RWPE2 (cell line): Measurements from ENCODE around the gene GPR150.

Experiments
- ATAC-seq: fragments of 200-7000 bp; cut with Tn5 transposase; 3 replicates; pipeline ENCODE4 v1.9.1; 2021; ENCODE audit warnings: low read depth
- DNase-seq: peaks from one replicate; pipeline ENCODE4 v3.0.0-alpha.2; 2020; ENCODE audit warnings: low spot score
- H3K27ac ChIP-seq: fragments of 450-650 bp; 2 replicates; pipeline ENCODE4 v1.5.1; 2017; ENCODE audit warnings: mild to moderate bottlenecking; ENCODE audit not compliant: poor library complexity, severe bottlenecking
- H3K27me3 ChIP-seq: fragments of 250-450 bp; sonication (Bioruptor Pico); 2 replicates; pipeline ENCODE4 v1.5.1; 2021; ENCODE audit warnings: mild to moderate bottlenecking, moderate library complexity; ENCODE audit not compliant: insufficient read depth, poor library complexity, severe bottlenecking
- H3K36me3 ChIP-seq: fragments of 250-450 bp; sonication (Bioruptor Pico); 2 replicates; pipeline ENCODE4 v1.5.1; 2020; ENCODE audit warnings: low read depth, mild to moderate bottlenecking, moderate library complexity
- H3K4me1 ChIP-seq: fragments of 250-450 bp; sonication (Bioruptor Pico); 2 replicates; pipeline ENCODE4 v1.5.1; 2021; ENCODE audit warnings: mild to moderate bottlenecking, moderate library complexity; ENCODE audit not compliant: insufficient read depth, poor library complexity, severe bottlenecking
- H3K4me3 ChIP-seq: fragments of 250-450 bp; sonication (Bioruptor Pico); 2 replicates; pipeline ENCODE4 v1.5.1; 2021; ENCODE audit warnings: mild to moderate bottlenecking, moderate library complexity; ENCODE audit not compliant: severe bottlenecking
- H3K9me3 ChIP-seq: fragments of 250-450 bp; sonication (Bioruptor Pico); 2 replicates; pipeline ENCODE4 v1.5.1; 2021; ENCODE audit warnings: mild to moderate bottlenecking, moderate library complexity; ENCODE audit not compliant: severe bottlenecking
- TF ChIP-seq, protein P1 (sequence below): fragments of 450-650 bp; IDR thresholded peaks from one replicate; pipeline ENCODE4 v1.5.1; 2017; ENCODE audit warnings: mild to moderate bottlenecking, moderate library complexity; ENCODE audit not compliant: poor library complexity, severe bottlenecking

The GPR150 gene

DNA sequence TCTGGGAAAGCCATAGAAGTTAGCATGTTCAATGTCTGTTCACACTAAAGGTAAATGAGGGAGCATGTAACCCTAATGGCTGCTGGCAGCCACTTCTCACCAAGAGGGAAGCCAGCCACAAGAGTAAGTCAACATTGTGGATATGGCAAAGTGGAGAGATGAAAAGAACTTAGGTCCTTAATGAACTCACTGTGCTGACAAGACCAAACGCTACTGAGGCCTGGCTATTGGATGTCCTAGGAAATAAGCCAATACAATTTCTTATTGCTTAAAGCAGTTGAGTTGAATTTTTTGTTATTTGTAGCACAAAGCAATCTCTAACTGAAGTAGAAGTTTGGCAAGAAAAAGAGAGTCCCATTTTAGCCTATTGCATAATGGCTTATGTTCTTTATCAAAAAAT is 6.8 kb downstream of the GPR150 start:
- Histone ChIP-seq H3K27ac (no peak overlapping the region), H3K27me3 (no peaks in the 10 kb centered on the region), H3K36me3 (no peaks in the 10 kb centered on the region), H3K4me3 (no peak overlapping the region), H3K9me3 (no peaks in the 10 kb centered on the region), H3K4me1 (peaks cover 9% of the 10 kb centered on the region)
- ATAC-seq (no peak), DNase-seq (no peak)
- TF ChIP-seq, protein P1, sequence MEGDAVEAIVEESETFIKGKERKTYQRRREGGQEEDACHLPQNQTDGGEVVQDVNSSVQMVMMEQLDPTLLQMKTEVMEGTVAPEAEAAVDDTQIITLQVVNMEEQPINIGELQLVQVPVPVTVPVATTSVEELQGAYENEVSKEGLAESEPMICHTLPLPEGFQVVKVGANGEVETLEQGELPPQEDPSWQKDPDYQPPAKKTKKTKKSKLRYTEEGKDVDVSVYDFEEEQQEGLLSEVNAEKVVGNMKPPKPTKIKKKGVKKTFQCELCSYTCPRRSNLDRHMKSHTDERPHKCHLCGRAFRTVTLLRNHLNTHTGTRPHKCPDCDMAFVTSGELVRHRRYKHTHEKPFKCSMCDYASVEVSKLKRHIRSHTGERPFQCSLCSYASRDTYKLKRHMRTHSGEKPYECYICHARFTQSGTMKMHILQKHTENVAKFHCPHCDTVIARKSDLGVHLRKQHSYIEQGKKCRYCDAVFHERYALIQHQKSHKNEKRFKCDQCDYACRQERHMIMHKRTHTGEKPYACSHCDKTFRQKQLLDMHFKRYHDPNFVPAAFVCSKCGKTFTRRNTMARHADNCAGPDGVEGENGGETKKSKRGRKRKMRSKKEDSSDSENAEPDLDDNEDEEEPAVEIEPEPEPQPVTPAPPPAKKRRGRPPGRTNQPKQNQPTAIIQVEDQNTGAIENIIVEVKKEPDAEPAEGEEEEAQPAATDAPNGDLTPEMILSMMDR = no peak

DNA sequence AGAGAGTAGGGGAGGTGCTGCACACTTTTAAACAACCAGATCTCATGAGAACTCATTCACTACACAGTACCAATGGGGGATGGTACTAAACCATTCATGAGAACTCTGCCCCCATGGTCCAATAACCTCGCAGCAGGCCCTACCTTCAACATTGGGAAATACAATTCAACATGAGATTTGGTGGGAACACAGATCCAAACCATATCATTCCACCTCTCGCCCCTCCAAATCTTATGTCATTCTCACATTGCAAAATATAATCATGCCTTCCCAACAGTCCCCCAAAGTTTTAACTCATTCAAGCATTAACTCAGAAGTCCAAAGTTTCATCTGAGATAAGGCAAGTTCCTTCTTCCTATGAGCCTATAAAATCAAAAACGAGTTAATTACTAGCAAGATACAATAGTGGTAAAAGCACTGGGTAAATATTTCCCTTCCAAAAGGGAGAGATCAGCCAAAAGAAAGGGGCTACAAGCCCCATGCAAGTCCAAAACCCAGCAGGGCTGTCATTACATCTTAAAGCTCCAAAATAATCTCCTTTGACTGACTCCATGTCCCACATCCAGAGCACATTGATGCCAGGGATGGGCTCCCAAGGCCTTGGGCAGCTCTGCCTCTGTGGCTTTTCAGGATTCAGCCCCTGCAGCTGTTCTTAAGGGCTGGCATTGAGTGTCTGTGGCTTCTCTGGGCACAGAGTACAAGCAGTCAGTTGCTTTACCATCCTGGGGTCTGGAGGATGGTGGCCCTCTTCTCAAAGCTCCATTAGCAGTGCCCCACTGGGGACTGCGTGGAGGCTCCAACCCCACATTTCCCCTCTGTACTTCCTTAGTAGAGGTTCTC is 8.3 kb downstream of the GPR150 start:
- ATAC-seq (no peak), DNase-seq (no peak)
- no peaks in the 10 kb centered on the region for H3K9me3 ChIP-seq
- H3K4me1 ChIP-seq = peaks cover 10% of the 10 kb centered on the region
- no peaks in the 10 kb centered on the region for H3K27me3 ChIP-seq
- H3K4me3 ChIP-seq = no peak overlapping the region
- no peaks in the 10 kb centered on the region for H3K36me3 ChIP-seq
- TF ChIP-seq, protein P1 = no peak
- H3K27ac ChIP-seq = no peak overlapping the region

DNA sequence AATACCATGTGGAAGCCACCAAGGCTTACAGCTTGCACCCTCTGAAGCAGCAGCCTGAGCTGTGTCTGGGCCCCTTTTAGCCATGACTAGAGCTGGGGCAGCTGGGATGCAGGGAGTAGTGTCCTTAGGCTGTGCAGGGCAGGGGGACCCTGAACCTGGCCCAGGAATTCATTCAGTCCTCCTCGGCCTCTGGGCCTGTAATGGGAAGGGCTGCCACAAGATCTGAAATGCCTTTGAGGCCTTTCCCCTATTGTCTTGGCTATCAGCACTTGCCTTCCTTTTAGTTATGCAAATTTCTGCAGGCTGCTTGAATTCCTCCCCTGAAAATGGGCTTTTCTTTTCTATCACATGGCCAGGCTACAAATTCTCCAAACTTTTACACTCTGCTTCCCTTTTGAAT is 9.0 kb downstream of the GPR150 start:
- TF ChIP-seq, protein P1 = no peak
- no peaks in the 10 kb centered on the region for H3K9me3 ChIP-seq
- H3K27me3 ChIP-seq = no peaks in the 10 kb centered on the region
- H3K27ac ChIP-seq = no peak overlapping the region
- no peak overlapping the region for H3K4me3 ChIP-seq
- H3K4me1 ChIP-seq = peaks cover 10% of the 10 kb centered on the region
- no peaks in the 10 kb centered on the region for H3K36me3 ChIP-seq
- ATAC-seq = no peak
- DNase-seq = no peak

DNA sequence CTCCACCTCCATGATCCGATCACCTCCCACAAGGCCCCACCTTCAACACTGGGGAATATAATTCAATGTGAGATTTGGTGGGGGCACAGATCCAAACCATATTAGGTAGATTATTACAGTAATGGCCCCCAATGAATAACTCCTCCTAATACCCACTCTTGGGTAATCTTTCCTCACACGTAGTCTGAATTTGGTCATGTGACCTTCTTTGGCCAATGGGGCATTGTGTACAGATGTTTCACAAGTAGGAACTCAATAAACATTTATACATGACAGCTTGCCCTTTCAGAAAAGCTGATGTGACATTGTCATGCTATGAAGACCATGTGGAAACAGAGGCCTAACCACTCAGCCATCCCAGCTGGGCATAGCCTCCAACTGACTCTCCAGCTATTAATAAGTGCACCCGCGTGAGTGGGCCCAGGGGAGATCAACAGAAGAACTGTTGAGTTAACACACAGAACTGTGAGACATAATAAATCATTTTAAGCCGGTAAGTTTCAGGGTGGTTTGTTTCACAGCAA is 10.6 kb downstream of the GPR150 start:
- TF ChIP-seq, protein P1 = no peak
- DNase-seq (no peak), ATAC-seq (no peak)
- H3K27ac ChIP-seq = no peak overlapping the region
- no peaks in the 10 kb centered on the region for H3K36me3 ChIP-seq
- H3K9me3 ChIP-seq = no peaks in the 10 kb centered on the region
- H3K4me1 ChIP-seq = peaks cover 10% of the 10 kb centered on the region
- H3K4me3 ChIP-seq = no peak overlapping the region
- H3K27me3 ChIP-seq = no peaks in the 10 kb centered on the region

DNA sequence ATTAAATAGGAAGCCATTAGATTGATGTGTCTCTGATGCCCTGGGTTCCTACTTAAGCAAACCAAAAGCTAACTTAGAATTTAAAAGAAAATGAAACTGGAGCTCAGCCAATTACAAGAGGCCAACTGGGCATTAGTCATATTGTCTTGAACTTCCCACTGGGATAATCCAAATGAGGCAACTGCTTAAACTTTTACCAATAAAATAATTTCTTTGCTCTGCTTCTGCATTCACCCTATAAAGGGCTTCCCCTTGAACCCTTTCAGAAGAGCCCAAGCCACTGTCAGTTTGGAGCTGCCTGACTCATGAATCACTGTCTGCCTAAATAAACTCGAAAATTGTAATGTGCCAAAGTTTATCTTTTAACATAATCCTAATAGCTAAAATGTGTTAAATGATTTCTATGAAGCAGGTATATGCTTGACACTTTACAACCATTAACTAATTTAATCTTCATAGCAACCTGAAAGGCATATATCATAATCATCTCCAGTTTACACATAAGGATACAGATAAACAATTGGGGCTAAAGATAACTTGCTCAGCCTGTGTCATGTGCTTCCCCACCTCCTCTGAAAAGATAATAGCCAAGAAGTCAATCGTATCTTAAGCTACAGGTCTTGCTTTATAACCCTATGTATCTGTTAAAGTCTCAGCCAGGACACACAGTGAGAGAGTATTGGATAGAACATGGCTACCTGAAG is 11.5 kb downstream of the GPR150 start:
- H3K4me1 ChIP-seq = peaks cover 10% of the 10 kb centered on the region
- TF ChIP-seq, protein P1 = no peak
- no peak overlapping the region for H3K4me3 ChIP-seq
- ATAC-seq (peak; percentile 58), DNase-seq (no peak)
- no peaks in the 10 kb centered on the region for H3K36me3 ChIP-seq
- peak overlapping the region; percentile 3 for H3K27ac ChIP-seq
- no peaks in the 10 kb centered on the region for H3K27me3 ChIP-seq
- H3K9me3 ChIP-seq = no peaks in the 10 kb centered on the region
